Germinal center (tissue), 1 donor: ENCODE results near the gene POLR3A.

Source experiments
- DNase-seq: peaks from one replicate; pipeline ENCODE4 v3.0.0; 2012; ENCODE audit warnings: mixed read lengths, low spot score

The POLR3A gene

DNA sequence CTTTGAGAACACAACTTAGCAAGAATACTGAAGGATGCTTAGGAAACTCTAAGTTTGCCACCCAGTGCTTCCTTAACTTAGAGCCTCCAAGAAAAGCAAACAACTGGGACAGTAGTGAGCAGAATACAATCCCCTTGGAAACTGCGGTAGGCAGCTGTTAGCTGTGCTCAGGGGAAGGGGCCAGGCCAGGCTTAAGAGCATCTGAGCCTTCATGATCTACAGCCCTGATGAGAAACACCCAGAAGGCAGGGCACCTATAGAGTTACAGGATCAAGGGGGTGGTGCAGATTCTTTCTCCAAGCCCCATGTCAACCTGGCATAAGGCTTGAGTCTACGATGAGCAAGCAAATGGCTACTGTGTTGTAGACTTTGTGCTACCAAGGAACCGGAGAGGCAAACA is 51.4 kb downstream of the POLR3A start:
- DNase-seq = no peak

DNA sequence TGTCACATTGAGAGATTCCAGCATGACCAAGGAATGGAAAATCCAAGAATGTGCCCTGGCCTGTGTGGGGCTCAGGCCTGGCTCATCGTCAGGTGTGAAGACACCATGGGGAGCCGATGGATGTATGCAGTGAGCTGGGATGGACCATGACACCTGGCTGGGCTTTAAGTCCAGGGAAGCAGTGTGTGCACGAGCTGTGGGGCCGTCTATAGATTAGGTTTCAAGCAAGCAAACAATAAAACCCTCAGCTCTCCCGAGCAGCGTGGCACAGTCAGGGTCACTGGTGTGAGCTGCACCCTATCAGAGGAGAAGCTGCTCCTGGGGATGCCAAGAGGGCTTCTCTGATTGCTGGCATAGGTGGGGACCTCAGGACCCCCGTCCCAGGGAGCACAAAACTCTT is 52.3 kb downstream of the POLR3A start:
- no peak for DNase-seq

DNA sequence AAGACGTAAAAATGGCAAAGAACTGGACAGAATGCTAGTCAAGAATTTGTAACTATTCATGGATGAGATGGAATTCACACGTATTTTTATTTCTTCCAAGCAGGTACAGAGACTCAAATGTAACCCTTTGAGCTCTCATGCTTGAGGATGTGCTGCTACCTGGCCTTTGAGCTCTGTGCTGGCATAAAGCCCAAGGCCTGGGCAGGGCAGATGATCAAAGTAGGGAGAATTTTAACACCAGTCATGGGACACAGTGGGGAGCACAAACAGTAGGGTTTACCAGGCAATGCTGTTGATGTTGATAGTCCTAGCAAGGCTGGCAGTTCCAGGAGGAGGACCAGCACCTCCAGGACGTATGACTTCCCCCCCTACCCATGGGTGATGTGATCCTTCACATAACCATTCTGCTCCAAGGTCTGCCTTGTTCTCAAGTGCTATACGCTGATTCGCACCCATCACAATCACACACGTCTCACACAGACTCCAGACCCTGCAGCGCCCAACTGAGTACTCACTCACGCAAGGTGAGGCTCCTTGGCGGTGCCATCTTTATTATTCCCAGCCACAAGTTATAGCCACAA is 54.1 kb downstream of the POLR3A start:
- DNase-seq = no peak

DNA sequence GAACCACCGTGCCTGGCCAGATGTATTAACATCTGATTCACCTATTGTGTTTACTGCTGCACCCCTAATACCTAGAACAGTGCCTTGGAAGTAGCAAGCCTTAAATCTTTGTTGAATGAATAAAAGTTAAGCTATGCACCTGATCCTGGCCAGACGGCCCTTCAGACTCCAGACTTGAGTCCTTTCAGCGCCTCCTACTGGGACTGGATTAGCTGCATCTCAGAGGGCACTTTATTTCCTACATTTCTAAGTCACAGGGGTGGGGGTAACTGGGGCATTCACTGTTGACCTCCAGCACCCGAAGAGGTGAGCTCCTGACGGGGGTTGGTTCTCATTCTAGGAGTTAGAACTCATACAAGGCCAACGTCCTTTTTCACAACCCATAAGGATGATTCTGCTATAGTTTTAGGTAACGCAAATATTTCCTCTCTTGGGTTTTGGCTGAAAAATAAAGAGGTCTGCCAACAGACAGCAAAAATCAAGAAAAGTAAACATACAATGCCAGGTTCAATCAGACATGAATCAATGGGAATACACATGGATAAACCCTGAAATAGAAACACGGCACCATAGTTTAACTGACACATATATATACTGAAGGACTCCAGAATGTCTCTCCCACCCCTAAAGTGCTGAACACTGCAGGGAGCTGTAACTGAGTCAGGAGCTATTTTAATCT is 54.8 kb downstream of the POLR3A start:
- DNase-seq = no peak

DNA sequence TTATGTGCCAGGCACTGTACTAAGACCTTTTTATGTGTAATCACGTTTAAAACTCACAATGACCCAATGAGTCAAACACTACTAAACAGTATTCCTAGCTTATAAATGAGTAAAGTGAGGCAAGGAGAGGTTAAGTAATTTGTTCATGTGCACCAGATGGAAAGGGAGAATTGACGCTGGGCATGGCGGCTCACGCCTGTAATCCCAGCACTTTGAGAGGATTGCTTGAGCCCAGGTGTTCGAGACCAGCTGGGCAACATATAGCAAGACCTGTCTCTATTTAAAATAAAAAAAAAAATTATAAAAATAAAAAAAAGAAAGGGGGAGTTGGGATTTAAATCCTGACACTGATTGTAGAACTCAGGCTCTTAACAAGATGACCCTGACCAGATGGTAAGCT is 56.0 kb downstream of the POLR3A start:
- DNase-seq = no peak

DNA sequence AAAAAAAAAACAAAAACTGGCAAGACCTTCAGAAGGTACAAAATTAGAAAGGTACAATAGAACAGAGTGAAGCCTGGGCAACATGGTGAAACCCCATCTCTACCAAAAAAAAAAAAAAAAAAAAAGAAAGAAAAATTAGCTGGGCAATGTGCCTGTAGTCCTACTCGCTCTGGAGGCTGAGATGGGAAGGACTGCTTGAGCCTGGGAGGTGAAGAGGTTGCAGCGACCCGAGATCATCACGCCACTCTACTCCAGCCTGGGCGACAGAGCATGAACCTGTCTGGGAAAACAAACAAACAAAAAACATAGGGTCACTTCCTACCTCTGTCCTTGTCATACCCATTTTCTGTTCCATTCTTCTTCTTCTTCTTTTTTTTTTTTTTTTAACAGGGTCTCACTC is 57.2 kb downstream of the POLR3A start:
- DNase-seq = no peak

DNA sequence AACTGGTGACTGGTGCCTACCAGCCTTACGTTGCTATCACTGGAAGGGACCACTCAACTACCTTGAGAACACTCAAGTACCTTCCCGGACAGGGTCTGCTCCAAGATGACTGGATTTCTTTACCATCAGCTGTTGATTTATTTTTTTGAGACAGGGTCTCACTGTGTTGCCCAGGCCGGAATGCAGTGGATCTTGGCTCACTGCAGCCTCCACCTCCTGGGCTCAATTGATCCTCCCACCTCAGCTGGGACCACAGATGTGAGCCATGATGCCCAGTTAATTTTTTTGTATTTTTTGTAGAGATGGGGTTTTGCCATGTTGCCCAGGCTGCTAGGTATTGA is 57.5 kb downstream of the POLR3A start:
- no peak for DNase-seq

DNA sequence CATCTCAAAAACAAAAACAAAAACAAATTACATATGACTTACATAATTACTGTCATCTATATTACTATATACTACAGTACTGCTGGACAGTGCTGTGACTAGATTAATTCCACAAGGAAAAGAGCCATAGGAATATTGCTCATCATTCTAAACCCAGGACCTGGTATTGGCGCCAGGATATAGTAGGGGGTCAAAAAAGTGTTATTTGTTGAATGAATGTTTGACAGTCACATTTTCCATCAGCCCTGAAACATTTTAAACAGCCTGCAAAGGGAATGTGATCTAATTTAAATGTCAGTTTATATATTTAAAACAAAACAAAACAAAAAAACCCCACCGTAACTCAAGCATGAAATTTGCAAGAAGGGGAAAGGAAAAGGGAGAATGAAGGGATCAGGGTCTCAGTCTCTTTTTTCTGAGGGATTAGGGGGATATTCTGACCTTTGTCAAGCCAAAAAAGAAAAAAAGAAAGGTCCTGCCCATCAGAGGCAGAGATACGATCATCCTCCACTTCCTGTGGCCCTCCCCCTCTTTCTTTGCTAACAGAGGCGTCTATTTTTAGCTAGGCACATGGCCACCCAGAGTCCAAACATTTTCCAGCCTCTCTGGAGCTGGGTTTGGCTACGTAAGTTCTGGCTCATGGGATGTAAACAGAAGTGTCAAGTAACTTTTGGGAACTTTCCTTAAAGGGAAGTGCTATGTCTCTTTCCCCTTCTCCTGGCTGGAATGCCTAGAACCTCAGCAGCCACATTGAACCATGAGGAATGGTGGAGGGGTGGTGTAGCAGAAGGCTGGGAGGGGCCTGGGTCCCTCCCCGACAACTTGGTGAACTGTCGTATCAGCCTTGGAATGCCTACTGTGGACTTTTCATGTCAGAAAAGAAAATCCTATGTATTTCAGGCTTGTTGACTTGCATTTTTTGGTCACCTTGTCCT is 58.2 kb downstream of the POLR3A start:
- DNase-seq = no peak

DNA sequence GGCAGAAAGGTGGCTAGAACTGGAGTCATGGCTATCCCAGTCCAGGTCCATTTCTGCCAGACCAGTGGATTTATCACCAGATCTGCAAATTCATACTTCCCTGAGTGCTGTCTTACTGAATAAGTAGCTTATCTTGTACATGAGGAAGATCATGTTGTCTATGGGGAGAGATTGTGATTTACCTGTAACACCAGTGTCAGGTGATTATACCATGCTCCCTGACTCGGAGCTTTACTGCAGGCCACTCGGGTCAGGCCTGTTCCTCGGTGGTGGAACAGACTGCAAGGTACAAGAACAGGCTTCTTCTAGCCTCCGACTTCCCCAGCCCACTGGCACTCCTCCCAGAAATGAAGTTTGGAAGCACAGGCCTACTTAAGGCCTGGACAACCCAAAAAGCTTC is 60.2 kb downstream of the POLR3A start:
- no peak for DNase-seq

DNA sequence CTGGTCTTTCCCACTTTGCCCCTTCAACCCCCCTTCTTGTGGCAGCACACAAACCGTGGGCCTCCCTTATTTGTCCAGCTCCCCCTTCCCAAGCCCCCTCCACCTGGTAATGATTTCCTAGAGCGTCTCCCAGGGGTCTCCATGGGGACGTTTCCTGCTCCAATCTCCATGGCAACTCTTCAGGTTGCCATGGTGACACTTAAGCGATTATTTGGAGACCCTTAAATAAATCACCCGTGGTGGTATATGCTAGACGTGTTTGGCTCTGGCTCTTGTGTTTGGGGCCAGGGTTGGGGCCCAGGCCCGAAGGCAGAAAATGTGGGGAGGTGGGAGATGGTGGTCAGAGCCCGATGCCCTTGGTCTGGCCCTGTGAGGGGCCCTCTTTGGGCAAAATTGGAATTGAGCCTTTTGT is 61.7 kb downstream of the POLR3A start:
- no peak for DNase-seq

DNA sequence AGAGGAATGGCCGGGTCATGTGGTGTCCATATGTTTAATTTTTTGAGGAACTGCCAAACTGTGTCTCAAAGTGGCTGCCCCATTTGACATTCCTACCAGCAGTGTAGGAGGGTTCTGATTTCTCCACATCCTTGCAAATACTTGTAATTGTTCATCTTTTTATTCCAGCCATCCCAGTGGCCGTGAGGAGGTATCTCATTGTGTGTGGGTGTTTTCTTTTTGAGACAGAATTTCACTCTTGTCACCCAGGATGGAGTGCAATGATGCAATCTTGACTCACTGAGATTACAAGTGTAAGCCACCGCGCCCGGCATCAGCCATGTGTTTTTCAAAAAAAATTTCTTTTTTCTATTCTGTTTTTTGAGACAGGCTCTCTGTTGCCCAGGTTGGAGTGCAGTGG is 64.0 kb downstream of the POLR3A start:
- no peak for DNase-seq

DNA sequence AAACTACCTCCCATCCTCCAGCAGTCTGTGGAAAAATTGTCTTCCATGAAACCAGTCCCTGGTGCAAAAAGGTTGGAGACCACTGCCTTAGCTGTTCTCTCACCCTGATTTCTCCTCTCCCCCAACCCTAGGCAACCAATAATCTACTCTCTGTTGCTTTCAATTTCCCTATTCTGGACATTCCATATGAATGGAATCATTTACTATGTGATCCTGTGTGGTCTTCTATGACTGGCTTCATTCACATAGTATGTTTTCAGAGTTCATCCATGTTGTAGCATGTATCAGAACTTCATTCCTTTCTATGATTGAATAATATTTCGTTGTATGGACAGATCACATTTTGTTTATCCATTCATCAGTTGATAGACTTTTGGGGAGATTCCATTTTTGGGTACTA is 64.5 kb downstream of the POLR3A start:
- DNase-seq = no peak

DNA sequence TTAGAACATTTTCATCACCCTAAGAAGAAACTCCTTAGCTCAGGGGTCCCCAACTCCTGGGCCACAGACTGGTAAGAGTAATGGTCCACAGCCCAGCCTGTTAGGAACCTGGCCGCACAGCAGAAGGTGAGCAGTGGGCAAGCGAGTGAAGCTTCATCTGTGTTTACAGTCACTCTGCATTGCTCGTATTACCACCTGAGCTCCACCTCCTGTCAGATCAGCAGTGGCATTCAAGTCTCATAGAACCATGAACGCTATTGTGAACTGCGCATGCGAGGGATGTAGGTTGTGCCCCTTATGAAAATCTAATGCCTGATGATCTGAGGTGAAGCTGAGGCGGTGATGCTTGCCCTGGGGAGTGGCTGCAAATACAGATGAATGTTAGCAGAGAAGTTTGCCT is 65.4 kb downstream of the POLR3A start:
- DNase-seq = no peak

DNA sequence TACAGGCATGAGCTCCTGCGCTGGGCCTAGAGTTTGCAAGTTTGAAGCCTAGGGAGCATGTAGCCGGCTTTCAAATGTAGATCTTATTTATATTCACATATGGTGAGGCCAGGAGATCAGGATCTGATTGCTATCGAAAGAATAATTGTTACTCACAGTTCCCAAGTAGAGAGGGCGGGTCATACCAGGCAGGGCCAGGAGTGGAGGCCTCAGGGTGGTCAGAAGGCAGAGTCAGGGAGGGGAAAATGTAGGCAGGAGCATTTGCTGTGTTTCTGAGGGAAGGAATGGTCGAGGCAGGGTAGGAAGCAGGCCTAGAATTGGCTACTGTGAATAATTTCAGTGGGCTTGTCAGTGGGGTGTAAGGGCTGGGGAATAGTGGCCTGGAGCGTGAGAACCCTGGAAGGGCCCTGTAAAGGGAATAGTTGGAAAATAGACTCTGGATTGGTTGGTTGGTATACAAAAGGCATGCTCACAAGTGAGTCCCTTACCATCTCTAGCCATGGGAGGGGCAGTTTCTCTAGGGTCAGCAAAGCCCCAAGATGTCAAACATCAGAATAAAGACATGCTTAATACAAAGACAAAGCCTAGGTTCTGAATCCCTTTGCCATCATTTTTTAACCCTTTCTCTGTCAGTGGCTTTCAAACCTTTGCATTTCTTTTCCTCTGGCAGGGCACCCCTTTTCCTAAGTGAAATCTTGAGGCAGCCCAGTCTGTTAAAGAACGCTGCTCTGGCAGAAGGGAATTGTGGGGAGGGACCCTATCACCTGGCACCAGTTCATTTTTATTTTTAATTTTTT is 66.8 kb downstream of the POLR3A start:
- DNase-seq = no peak

DNA sequence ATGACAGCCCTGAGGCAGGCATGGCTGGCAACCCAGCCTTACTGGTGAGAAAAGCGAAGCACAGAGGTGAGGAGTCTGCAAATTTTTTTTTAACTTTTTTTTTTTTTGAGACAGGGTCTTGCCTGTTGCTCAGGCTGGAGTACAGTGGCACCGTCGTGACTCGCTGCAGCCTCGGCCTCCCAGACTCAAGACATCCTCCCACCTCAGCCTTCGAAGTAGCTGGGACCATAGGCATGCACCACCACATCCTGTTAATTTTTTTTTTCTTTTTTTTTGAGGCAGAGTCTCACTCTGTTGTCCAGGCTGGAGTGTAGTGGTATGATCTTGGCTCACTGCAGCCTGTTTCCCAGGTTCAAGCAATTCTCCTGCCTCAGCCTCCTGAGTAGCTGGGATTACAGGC is 67.6 kb downstream of the POLR3A start:
- no peak for DNase-seq

DNA sequence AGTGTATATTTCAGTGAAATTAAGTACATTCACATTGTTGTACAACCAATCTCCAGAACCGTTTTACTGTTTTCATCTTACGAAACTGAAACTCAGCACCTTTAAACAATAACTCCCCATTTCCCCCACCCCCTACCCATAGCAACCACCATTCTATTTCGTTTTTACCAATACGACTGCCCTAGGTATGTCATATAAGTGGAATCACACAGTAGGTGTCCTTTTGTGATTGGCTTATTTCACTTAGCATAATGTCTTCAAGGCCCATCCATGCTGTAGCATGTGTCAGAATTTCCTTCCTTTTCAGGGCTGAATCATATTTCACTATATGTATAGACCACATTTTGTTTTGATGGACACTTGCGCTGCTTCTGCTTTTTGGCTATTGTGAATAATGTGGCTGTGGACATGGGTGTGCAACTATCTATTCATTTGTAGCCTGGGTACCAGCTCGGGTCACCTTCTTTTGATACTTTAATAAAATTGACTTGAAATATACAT is 68.4 kb downstream of the POLR3A start:
- no peak for DNase-seq

DNA sequence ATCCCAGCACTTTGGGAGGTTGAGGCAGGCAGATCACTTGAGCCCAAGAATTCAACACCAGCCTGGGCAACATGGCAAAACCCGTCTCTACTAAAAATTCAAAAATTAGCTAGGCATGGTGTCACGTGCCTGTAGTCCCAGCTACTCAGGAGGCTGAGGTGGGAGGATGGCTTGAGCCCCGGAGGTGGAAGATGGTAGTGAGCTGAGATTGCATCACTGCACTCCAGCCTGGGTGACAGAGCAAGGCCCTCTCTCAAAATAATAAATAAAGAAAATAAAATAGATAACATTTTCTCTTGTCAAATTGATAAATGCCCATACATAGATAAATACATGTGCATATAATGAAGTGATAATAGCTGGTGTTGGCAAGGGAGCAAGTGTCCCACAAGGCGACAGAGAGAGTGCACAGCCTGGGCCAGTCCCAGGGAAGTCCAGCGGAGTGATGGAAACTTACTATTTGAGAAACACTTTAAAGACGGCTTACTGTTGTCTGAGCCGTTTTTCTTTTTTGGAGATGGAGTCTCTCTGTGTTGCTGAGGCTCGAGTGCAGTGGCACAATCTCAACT is 69.3 kb downstream of the POLR3A start:
- no peak for DNase-seq

DNA sequence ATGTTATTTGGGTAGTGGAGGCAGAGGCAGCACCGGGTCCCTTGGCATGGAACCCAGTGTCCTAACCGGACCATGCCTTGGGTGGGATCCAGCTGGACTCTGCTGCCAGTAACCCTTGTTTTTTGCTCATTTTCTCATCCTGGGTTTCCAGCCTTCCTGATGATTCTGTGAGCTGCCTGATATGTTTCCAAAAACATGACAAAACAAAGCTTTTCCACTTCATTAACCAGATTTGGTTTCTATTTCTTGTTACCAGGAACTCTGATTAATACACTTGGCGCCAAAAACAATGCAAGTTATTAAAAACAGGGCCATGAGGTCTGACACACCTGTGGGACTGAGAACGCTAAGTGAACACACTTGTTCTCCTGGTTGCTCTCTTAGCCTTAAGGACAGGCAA is 69.9 kb downstream of the POLR3A start:
- DNase-seq = no peak

DNA sequence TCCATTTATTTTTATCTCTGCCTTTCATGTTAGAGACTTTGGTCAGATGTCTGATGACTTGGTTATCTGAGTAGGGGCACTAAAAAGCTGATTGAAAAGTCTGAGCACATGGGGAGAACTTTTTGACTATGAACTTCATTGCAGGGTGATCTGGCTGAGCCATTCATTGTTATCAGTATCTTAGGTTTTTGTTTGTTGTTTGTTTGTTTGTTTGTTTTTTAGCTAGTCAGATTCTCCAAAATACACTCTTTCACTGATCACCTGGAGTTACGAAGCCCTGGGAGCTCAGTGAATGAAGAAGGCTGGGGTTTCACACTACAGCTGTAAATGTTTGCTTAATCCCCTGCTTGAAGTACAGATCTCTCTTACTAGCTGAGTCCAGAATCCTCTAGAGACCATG is 74.2 kb downstream of the POLR3A start:
- DNase-seq = no peak

DNA sequence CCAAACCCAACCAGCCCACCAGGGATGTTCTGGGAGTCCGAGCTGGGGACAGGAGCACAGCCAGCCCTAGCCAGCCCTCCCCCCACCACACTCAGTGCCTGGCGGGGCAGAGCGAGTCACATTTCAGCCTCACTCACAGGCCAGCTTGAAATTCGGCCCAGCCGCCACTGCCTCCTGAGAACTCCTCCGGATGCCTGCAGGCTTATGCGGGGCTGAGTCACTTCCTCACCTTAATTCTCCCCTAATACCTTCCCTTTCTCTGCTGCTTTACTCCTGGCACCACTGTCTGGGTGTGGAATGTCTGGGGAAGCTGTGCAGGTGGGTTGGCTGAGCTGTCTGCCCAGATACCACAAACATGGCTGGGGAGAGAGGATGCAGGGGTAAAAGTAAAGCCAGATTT is 80.1 kb downstream of the POLR3A start:
- DNase-seq = no peak

DNA sequence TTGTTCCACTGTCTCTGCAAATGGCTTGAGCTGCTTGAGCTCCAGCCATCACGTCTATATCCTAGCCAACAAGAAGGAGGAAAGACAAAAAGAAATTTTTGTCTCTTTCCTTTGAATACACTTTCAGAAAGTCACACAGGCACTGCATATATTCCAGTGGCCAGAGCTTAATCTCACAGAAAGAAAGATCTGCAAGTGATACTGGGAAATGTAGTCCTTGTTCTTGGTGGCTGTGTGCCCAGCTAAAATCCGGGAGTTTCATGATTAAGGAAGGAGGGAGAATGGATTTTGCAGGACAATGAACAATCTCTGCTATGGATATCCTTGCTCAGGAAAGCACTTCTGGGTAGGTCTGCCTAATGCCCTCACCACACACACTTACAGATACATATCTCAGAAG is 83.2 kb downstream of the POLR3A start:
- DNase-seq = no peak

DNA sequence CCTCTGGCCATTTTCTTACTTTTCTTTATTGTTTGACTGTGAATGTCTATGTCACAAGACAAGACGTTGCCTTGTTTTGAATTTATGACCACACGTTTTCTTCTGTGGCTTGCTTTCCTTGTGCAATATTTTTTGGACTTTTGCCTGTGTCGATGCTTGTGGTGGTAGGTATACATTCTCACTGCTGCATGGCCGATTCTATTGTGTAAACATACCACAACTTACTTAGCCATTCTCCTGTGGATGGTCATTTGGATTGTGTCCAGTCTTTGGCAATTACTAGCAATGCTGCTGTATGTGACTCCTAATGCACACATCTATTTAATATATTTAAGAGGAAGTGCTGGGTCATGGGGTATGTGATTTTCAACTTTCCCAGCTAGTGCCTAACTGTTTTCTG is 84.8 kb downstream of the POLR3A start:
- DNase-seq = no peak
